Erythroblast (primary cell): Measurements from ENCODE around the gene IGFBP5.

Experiments used
- GATA1 ChIP-seq: IDR thresholded peaks from 2 replicates; pipeline ENCODE4 v1.6.1; 2011; ENCODE audit warnings: low read depth, mild to moderate bottlenecking, control low read depth, low read length, moderate library complexity
- POLR2A ChIP-seq: IDR thresholded peaks from 2 replicates; pipeline ENCODE4 v1.6.1; 2011; ENCODE audit warnings: mild to moderate bottlenecking, low read length

GRCh38 chr2:216678098-216678465 is 17.3 kb downstream of the IGFBP5 start:
- TF ChIP-seq POLR2A (no peak), GATA1 (no peak)
